Skeletal muscle tissue (tissue), 4 donors: Measurements from ENCODE around the gene PAQR5. TPM values are rescaled to one million over a fixed set of nuclear protein-coding genes. Genes with fewer than 3 reads are reported as not detected.

ENCODE experiments used
- H3K27ac ChIP-seq: one replicate; pipeline ENCODE4 v1.7.0; 2013; ENCODE audit warnings: mild to moderate bottlenecking, low read depth, low read length, inconsistent platforms
- H3K27me3 ChIP-seq, 3 donors: one replicate each; pipeline ENCODE4 v1.7.0; 2013; ENCODE audit warnings: low read length in 3 of 3; ENCODE audit not compliant: control insufficient read depth in 3 of 3, insufficient read depth in 3 of 3
- H3K36me3 ChIP-seq, 3 donors: one replicate each; pipeline ENCODE4 v1.7.0; 2013; ENCODE audit warnings: low read length in 3 of 3; ENCODE audit not compliant: control insufficient read depth in 3 of 3, insufficient read depth in 3 of 3
- H3K4me1 ChIP-seq, 3 donors: one replicate each; pipeline ENCODE4 v1.7.0; 2013; ENCODE audit warnings: low read length in 3 of 3, mild to moderate bottlenecking in 3 of 3; ENCODE audit not compliant: control insufficient read depth in 3 of 3, insufficient read depth in 3 of 3
- H3K4me3 ChIP-seq, 3 donors: one replicate each; pipeline ENCODE4 v1.7.0; 2013; ENCODE audit warnings: low read length in 3 of 3
- H3K9ac ChIP-seq, 3 donors: one replicate each; pipeline ENCODE4 v1.7.0; 2013; ENCODE audit warnings: low read length in 3 of 3, mild to moderate bottlenecking in 3 of 3, moderate library complexity in 2 of 3, low read depth in 1 of 3
- H3K9me3 ChIP-seq, 3 donors: one replicate each; pipeline ENCODE4 v1.7.0; 2013; ENCODE audit warnings: low read length in 3 of 3; ENCODE audit not compliant: control insufficient read depth in 3 of 3
- total RNA-seq: library from RNA; depleted of rRNA; stranded (reverse); fragments of >200 nt; gene quantifications from one replicate; pipeline ENCODE4 v1.2.3, GENCODE V29; 2014
- donor health status: Osteomylitis.

Gene PAQR5
- total RNA-seq, 1 donor from 2014 or later, result under 0.01 TPM

DNA sequence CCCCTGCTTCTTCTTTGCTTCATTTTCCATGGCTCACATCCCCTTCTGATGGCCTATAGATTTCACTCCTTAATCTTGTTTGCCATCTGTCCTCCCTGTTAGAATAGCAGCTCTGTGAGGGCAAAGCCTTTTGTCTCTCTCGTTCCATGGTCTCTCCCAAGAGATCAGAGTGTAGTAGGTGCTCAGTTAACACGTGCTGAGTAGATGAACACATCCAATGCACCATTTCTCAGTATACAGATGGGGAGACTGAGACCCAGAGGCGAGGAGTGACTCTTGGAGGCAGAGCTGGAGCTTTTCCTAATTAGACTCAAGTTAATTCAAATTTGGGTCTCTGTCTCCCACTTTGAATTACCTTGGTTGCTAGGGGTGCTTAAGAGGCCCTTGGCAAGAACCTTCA lies 4.2 kb downstream of the PAQR5 start:
- Histone ChIP-seq H3K4me1 (peaks cover 0 to 4% (median 3%) of the 10 kb centered on the region in 3 donors), H3K9ac (no peak overlapping the region), H3K9me3 (no peaks in the 10 kb centered on the region), H3K4me3 (no peak overlapping the region), H3K27ac (no peak overlapping the region), H3K36me3 (no peaks in the 10 kb centered on the region), H3K27me3 (peaks cover 36 to 40% (median 37%) of the 10 kb centered on the region in 3 donors)

DNA sequence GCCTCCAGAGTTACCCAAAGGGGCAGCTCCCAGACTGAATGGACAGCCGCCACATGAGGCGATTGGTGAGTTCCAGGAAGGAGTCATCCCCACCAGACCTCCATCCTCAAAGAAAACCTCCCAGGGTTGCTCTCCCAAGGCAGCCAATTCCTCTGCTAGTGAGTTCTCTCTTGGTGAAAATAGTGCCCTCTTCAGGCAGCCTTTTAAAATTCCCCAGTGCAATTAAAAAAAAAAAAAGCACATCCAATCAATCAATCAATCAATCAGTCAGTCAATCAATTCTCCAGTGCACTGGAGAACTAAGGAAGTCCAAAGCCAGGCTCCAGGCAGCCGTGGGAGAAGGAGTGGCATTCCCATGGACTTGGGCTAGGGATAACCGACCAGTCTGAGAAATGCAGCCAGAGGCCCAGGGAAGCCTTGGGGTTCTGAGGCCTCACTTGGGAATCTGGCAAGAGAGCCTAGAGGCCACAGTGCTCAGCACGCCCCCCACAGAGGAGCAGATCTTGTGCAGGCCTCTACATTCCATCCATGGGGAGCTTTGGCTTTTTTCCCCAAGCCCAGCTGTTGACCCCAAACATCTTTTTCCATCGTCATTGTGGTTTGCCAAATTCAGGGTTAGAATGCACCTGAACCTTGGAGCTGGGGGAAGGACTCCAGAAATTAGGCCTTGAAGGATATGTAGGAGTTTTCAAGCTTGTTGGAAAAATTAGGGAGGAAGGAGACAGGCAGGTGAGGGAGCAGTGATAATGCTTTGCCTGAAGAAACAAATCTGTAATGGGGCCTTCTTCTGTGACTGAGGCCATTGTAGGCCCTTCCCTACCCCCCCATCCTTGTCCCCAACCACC lies 4.8 kb downstream of the PAQR5 start:
- peaks cover 0 to 4% (median 3%) of the 10 kb centered on the region in 3 donors for H3K4me1 ChIP-seq
- no peak overlapping the region for H3K4me3 ChIP-seq
- no peaks in the 10 kb centered on the region for H3K9me3 ChIP-seq
- no peaks in the 10 kb centered on the region for H3K36me3 ChIP-seq
- H3K27ac ChIP-seq, result no peak overlapping the region
- peaks cover 31 to 33% (median 33%) of the 10 kb centered on the region in 3 donors for H3K27me3 ChIP-seq
- H3K9ac ChIP-seq, result no peak overlapping the region

DNA sequence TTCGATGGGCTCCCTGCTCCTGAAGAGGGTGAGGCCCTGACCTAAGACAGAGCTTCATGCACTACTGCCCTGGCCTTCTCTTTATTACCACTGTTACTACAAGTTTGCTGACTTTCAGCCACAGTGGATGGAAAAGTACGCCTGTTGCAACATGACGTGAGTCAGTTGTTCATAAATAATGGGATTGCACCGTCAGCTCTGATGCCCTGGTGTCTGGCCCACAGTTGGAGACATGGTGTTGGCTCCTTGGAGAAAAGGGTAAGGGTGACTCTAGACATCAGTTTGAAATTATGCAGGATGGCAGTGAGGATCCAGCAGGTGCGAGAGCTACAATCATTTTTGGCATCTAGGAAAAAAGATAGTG lies 5.5 kb downstream of the PAQR5 start:
- Histone ChIP-seq H3K36me3 (no peaks in the 10 kb centered on the region), H3K9me3 (no peaks in the 10 kb centered on the region), H3K4me1 (peaks cover 0 to 4% (median 3%) of the 10 kb centered on the region in 3 donors), H3K27me3 (peaks cover 28 to 31% (median 28%) of the 10 kb centered on the region in 3 donors), H3K9ac (no peak overlapping the region), H3K4me3 (no peak overlapping the region), H3K27ac (no peak overlapping the region)

DNA sequence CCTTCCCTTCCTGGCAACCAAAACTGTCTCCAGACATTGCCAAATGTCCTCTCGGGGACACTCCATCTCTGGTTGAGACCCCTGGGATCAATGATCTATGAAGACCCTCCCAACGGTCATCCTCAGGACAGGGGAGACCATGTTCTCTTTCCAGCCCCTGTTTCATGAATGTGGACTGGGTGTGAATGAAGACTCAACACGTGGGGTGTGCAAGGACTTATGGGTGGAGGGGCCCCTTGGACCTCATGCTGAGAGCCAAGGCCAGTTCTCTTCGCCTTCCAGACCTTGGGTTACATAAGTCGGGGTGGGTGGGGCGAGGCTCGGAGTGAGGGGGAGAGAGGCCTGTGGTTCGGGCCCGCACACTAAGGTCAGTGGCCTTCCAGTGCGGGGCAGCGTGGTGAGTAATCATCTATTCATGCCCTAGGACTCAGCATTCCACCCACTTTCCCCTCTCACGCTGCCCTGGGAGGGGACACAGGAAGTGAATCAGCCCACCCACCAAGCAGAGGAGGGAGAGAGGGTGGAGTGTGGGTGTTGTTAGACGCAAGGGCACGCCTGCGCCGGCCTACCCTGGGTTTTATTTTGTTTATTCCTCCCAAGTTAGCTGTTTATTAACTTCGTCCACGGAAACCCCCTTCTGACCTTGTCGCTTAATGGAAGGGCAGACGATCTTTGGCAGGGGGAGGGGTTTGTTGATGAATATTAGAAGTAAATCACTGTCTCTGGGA lies 6.7 kb downstream of the PAQR5 start:
- H3K27me3 ChIP-seq, result peaks cover 17 to 20% (median 18%) of the 10 kb centered on the region in 3 donors
- no peak overlapping the region for H3K9ac ChIP-seq
- H3K4me1 ChIP-seq, result no peaks in the 10 kb centered on the region
- H3K9me3 ChIP-seq, result no peaks in the 10 kb centered on the region
- no peaks in the 10 kb centered on the region for H3K36me3 ChIP-seq
- no peak overlapping the region for H3K4me3 ChIP-seq
- no peak overlapping the region for H3K27ac ChIP-seq

DNA sequence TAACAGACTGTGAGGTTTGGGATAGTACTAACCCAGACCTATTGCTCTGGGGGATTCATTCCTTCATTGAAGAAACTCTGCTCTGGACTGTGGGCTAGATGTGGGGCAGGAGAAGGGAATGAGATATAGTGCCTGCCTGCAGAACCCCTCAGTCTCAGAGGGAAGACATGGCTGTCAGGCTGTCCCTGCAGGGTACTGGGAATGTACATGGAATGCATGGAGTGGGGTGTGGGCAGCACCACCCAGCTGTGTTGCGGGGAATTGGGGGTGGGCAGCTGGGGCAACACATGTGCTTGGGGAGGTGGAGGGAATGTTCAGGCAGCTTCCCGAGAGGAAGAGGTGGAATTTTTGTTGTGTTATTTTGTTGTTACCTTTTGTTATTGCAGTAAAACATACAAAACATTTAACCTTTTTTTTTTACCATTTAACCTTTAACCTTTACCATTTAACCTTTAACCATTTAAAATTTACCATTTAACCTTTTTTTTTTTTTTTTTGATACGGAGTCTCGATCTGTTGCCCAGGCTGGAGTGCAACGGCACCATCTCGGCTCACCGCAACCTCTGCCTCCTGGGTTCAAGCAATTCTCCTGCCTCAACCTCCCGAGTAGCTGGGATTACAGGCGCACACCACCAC lies 7.3 kb downstream of the PAQR5 start:
- H3K27me3 ChIP-seq, result peaks cover 16 to 20% (median 16%) of the 10 kb centered on the region in 3 donors
- H3K36me3 ChIP-seq, result no peaks in the 10 kb centered on the region
- no peak overlapping the region for H3K4me3 ChIP-seq
- no peaks in the 10 kb centered on the region for H3K4me1 ChIP-seq
- no peaks in the 10 kb centered on the region for H3K9me3 ChIP-seq
- no peak overlapping the region for H3K9ac ChIP-seq
- no peak overlapping the region for H3K27ac ChIP-seq

DNA sequence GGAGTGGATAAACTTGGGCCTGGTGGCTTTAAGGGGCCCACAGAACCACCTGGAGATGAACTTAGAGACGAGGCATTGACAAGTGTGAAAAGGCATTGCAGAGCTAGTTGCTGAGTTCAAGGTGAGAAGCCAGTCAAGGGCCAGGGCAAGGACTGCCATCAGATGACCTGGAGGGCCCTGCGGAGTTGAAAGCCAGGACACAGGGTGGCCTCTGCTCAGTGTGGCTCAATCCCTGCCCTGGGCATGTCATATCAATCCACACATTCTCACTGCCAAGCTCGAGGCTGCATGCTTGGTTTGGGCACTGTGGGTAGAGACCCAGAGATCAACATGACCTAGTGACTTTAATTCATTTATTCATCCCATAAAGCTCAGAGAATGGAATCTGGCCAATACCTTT lies 9.2 kb downstream of the PAQR5 start:
- Histone ChIP-seq H3K9me3 (no peaks in the 10 kb centered on the region), H3K27ac (no peak overlapping the region), H3K27me3 (peaks cover under 1 to 6% (median under 1%) of the 10 kb centered on the region in 3 donors), H3K4me1 (no peaks in the 10 kb centered on the region), H3K36me3 (no peaks in the 10 kb centered on the region), H3K4me3 (no peak overlapping the region), H3K9ac (no peak overlapping the region)

DNA sequence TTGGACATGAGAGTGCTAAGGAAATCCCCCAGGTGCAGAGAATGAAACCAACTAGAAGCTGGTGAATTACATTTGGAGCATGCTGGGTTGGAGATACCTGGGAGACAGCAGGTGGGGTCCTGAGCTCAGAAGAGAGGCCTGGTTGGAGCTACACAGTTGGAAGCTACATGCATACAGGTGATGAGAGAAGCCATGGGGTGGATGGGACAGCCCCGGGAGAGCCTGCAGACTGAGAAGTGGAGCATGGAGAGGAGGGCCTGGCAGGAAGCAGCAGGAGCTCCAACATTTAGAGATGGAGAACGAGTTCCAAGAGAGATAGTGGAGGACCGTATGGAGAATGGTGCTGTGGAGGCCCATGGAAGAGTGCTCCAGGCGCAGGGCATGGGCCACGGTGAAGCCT lies 10.2 kb downstream of the PAQR5 start:
- Histone ChIP-seq H3K4me1 (no peaks in the 10 kb centered on the region), H3K27me3 (peaks cover 0 to 6% (median 0%) of the 10 kb centered on the region in 3 donors), H3K4me3 (no peak overlapping the region), H3K9me3 (no peaks in the 10 kb centered on the region), H3K9ac (no peak overlapping the region), H3K36me3 (no peaks in the 10 kb centered on the region), H3K27ac (no peak overlapping the region)

DNA sequence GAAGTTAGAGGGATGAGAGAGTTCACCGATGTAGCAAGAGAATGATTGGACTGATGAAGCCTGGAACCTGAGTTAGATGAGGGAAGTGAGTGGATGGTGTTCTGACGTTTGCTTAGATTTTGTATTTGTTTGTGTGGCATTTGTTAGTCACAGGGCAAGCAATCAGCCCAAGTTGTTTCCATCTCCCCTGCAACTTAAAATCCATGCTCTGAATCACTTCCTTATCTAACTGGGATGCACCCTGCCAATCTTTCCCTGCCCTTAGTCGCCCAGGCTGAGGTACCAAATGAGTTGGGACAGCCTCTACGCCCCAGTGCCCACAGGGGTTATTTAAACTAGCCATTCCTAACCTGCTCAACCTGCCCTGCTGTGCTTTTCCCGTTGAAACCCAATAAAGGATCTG lies 12.6 kb downstream of the PAQR5 start:
- H3K27me3 ChIP-seq, result peaks cover 0 to 6% (median 0%) of the 10 kb centered on the region in 3 donors
- H3K4me3 ChIP-seq, result no peak overlapping the region
- no peaks in the 10 kb centered on the region for H3K4me1 ChIP-seq
- no peak overlapping the region for H3K27ac ChIP-seq
- H3K9ac ChIP-seq, result no peak overlapping the region
- H3K36me3 ChIP-seq, result no peaks in the 10 kb centered on the region
- H3K9me3 ChIP-seq, result no peaks in the 10 kb centered on the region

DNA sequence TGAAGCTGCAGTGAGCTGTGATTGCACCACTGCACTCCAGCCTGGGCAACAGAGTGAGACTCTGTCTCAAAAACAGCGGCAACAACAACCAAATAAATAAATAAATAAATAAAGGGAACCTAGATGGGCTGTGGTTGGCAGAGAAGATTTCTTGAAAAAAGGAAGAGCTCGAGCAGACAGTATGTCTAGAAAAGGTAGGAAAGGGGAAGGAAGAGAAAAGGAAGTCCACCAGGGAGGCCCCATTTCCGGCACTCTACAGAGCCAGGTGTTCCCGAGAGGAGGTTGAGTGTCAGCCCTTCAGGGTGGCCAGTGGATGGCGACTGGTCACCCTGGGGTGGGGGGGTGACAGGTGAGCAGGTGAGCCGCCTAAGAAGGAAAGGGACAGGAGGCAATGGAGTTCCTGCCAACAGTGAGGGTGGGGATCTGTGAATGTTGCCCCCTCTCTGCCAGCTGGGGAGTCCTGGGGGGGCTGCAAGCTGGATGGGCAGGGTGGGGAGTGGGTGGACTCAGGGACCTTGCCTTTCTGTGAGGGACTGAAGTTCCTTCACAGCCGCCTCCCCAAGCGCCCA lies 14.8 kb downstream of the PAQR5 start:
- Histone ChIP-seq H3K4me3 (no peak overlapping the region), H3K9ac (no peak overlapping the region), H3K27me3 (peaks cover 0 to 6% (median 6%) of the 10 kb centered on the region in 3 donors), H3K27ac (no peak overlapping the region), H3K9me3 (no peaks in the 10 kb centered on the region), H3K4me1 (no peaks in the 10 kb centered on the region), H3K36me3 (no peaks in the 10 kb centered on the region)
